Spleen (tissue), 11 donors: ENCODE data around the gene SLC35F3. TPM values are rescaled to one million over a fixed set of nuclear protein-coding genes. Genes with fewer than 3 reads are reported as not detected.

Source experiments
- DNase-seq: peaks from one replicate; pipeline ENCODE4 v3.0.0-alpha.2; 2020
- H3K27ac ChIP-seq, 8 donors: fragments of 200-600 bp; sonication (generic) in 7 of 8; 1 replicate in 4 of 8; 2 replicates in 4 of 8; pipeline versions ENCODE4 v1.5.0 to v1.8.0; 2016 to 2021; ENCODE audit warnings: inconsistent platforms in 4 of 8, mild to moderate bottlenecking in 4 of 8, moderate library complexity in 1 of 8
- H3K27me3 ChIP-seq, 7 donors: fragments of 200-600 bp; sonication (generic) in 6 of 7; replicated peaks in 1 of 7; 1 replicate in 4 of 7; 2 replicates in 3 of 7; pipeline versions ENCODE4 v1.5.0 to v1.8.0; 2016 to 2021; ENCODE audit warnings: inconsistent platforms in 3 of 7, mild to moderate bottlenecking in 1 of 7
- H3K36me3 ChIP-seq, 6 donors: fragments of 200-600 bp; sonication (generic) in 5 of 6; 1 replicate in 4 of 6; 2 replicates in 2 of 6; pipeline versions ENCODE4 v1.5.0 to v1.8.0; 2016 to 2021; ENCODE audit warnings: inconsistent platforms in 2 of 6
- H3K4me1 ChIP-seq, 6 donors: fragments of 200-600 bp; sonication (generic) in 5 of 6; 1 replicate in 3 of 6; 2 replicates in 3 of 6; pipeline versions ENCODE4 v1.5.0 to v1.8.0; 2016 to 2021; ENCODE audit warnings: inconsistent platforms in 3 of 6
- H3K4me3 ChIP-seq, 8 donors: fragments of 200-600 bp; sonication (generic) in 7 of 8; 1 replicate in 4 of 8; 2 replicates in 4 of 8; pipeline versions ENCODE4 v1.5.0 to v1.8.0; 2016 to 2021; ENCODE audit warnings: inconsistent platforms in 4 of 8, mild to moderate bottlenecking in 4 of 8, moderate library complexity in 2 of 8
- H3K9me3 ChIP-seq, 8 donors: fragments of 200-600 bp; sonication (generic) in 7 of 8; 1 replicate in 4 of 8; 2 replicates in 4 of 8; pipeline versions ENCODE4 v1.5.0 to v1.8.0; 2016 to 2021; ENCODE audit warnings: inconsistent platforms in 4 of 8
- CTCF ChIP-seq, 11 experiments: fragments of 200-600 bp in 7 of 11; fragments of 450-650 bp in 4 of 11; sonication (generic) in 4 of 11; IDR thresholded peaks in 8 of 11; conservative IDR thresholded peaks in 3 of 11; 1 replicate in 7 of 11; 2 replicates in 4 of 11; pipeline versions ENCODE4 v1.4.0 to v1.8.0; 2016 to 2021; ENCODE audit warnings: antibody characterized with exemption in 11 of 11, inconsistent platforms in 4 of 11, mild to moderate bottlenecking in 1 of 11
- POLR2A ChIP-seq, 3 donors: fragments of 450-650 bp; IDR thresholded peaks; one replicate each; pipeline ENCODE4 v1.5.1; 2017; ENCODE audit warnings: antibody characterized with exemption in 3 of 3, mild to moderate bottlenecking in 1 of 3
- POLR2AphosphoS5 ChIP-seq, 3 donors: sonication (generic); formaldehyde crosslinking; IDR thresholded peaks; one replicate each; pipeline ENCODE4 v1.5.1; 2017; ENCODE audit warnings: antibody characterized with exemption in 3 of 3
- WGBS, 5 donors: extraction: QIAGEN DNeasy Blood & Tissue Kit in 3 of 5; methylation state at CpG; one replicate each; pipeline versions ENCODE4 v1.1.5 to v1.1.7; 2013 to 2018; 5-methylcytosine and 5-hydroxymethylcytosine counted together
- intact Hi-C: fragments of 100-400 bp; cut with DNase I; formaldehyde crosslinking; loops from one replicate; pipeline ENCODE4 v1.15.0; 2023; ENCODE audit warnings: low total_unique reads
- polyA plus RNA-seq, 3 donors: library from polyadenylated mRNA; stranded (reverse); fragments of 200-250 nt; gene quantifications; one replicate each; pipeline ENCODE4 v1.2.1, GENCODE V29; 2013
- total RNA-seq, 7 donors: library from RNA; depleted of rRNA in 3 of 7; stranded (reverse); fragments of >200 nt in 3 of 7; fragmentation: NEBNext Ultra II Directional in 4 of 7; extraction: Animal tissue kit (Norgen Biotek cat#: 25700) in 4 of 7; gene quantifications; one replicate each; pipeline versions ENCODE4 v1.1.0 to v1.2.1, GENCODE V29; 2016 to 2021
- donor health status: healthy with polysubstance abuse.
- donor health status: DM: no; HTN: no; CAD: no; lungs with moderate emphysema.
- donor health status: DM: no; HTN: no; CAD: no.
- donor health status: Bipolar disorder and iron deficiency.
- donor health status: healthy.
- donor health status: DM: no; HTN: no; CAD: no.
- donor health status: DM: yes; HTN: yes; CAD: no.

The SLC35F3 gene
- total and polyA plus RNA-seq, 10 donors: 0.03 to 0.44 (median 0.11) TPM; not detected in 5

DNA sequence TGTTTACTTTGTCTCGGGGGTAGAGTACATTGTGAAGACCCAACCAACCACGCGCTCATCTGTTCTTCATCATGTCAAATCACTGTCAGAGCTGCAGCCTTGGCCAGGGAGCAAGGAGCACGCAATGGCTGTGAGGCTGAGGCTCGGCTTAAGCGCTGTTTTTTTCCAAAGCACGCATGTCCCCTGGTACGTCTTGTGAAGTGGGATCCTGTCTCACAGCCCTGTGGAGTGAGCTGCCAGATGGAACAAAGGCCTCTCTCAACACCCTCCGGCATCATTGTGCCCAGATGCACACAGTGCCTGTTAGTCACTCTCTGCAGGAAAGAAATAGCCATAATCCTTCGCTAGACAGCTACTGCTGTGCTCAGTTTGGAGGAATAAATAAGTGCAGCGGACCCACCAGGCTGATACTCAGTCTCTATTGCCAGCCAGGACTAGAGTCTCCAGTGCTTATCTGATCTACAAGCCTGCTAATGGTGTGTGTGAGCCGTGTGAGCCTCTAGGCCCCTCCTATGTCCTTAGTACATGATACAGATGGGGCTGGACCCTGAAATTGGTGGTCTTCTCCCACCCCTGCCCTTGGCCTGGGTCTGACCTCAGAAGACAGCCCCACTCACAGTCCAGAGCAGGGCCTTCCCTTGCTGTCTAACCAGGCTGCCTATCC, 377.5 kb downstream of the SLC35F3 start:
- intact Hi-C loops: no loop called here
- no peak overlapping the region for H3K27ac ChIP-seq
- no peaks in the 10 kb centered on the region for H3K9me3 ChIP-seq
- no peak for TF ChIP-seq CTCF (IDR thresholded peaks at IDR 0.05 in 8 of 11, conservative IDR thresholded peaks at IDR 0.05 in 3 of 11)
- no peaks in the 10 kb centered on the region for H3K27me3 ChIP-seq
- no peak overlapping the region for H3K4me3 ChIP-seq
- WGBS, 5 donors: 77 to 92% (median 83%) methylated on average over 10 to 12 of the region's 12 CpGs
- DNase-seq: no peak
- H3K36me3 ChIP-seq: no peaks in the 10 kb centered on the region
- H3K4me1 ChIP-seq: no peaks in the 10 kb centered on the region

DNA sequence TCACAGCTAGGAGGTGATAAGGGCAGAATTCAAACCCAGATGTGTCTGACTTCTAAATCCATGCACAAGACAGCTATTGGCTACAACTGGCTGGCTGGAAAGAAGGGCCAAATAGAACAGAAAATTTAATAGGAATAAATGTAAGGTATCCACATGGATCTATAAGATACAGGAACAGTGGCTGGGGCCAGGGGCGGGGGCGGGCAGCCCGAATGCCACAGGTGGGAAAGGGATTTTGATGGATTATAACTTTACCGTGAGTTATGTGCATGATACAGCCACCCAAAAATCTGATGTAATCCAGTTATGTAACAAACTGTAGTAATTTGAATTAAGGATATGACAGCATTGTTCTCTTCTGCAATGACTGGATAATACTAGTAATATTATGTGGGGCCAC, 381.7 kb downstream of the SLC35F3 start:
- peaks cover 0 to 5% (median 0%) of the 10 kb centered on the region in 7 donors for H3K27me3 ChIP-seq
- no peak for DNase-seq
- no peaks in the 10 kb centered on the region for H3K36me3 ChIP-seq
- TF ChIP-seq CTCF (IDR thresholded peaks at IDR 0.05 in 8 of 11, conservative IDR thresholded peaks at IDR 0.05 in 3 of 11) (no peak), POLR2AphosphoS5 (IDR thresholded peaks at IDR 0.05) (no peak), POLR2A (IDR thresholded peaks at IDR 0.05) (no peak)
- H3K4me1 ChIP-seq: no peaks in the 10 kb centered on the region
- H3K9me3 ChIP-seq: peaks cover 0 to 26% (median 16%) of the 10 kb centered on the region in 8 donors
- H3K4me3 ChIP-seq: no peak overlapping the region
- intact Hi-C loops: no loop called here
- WGBS, 5 donors: 82 to 94% (median 89%) methylated on average over 4 of the region's 4 CpGs
- no peak overlapping the region for H3K27ac ChIP-seq

DNA sequence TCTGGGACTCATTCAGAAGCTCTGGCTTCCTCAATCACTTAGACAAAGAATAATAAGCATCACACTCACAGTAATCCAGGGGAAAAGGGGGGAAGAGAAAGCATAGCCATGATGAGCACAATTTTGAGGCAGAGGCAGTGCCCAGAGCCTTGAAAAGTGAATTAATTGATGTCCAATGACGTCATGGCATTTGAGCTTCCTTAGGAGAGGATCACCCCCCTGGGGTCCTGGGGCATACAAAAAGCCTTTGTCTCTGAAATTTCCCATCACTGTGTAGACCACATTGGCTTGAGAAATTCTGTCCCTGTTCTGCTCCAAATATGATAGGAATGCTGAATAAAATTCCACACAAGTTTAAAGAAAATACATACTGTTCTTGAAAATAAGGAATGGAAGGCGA, 384.5 kb downstream of the SLC35F3 start:
- DNase-seq: no peak
- Histone ChIP-seq H3K4me3 (no peak overlapping the region), H3K27me3 (peaks cover 0 to 10% (median 0%) of the 10 kb centered on the region in 7 donors), H3K36me3 (no peaks in the 10 kb centered on the region), H3K27ac (no peak overlapping the region), H3K9me3 (peaks cover 0 to 26% (median 16%) of the 10 kb centered on the region in 8 donors), H3K4me1 (no peaks in the 10 kb centered on the region)
- intact Hi-C loops: no loop called here
- TF ChIP-seq CTCF (IDR thresholded peaks at IDR 0.05 in 8 of 11, conservative IDR thresholded peaks at IDR 0.05 in 3 of 11) (no peak), POLR2AphosphoS5 (IDR thresholded peaks at IDR 0.05) (no peak), POLR2A (IDR thresholded peaks at IDR 0.05) (no peak)
- WGBS, 5 donors: 76 to 88% (median 83%) methylated on average over 2 of the region's 2 CpGs

GRCh38 chr1:234289538-234290305, 385.2 kb downstream of the SLC35F3 start:
- DNase-seq: no peak
- 66 to 94% (median 79%) methylated on average over 2 of the region's 2 CpGs for WGBS, 5 donors
- Histone ChIP-seq H3K4me3 (no peak overlapping the region), H3K9me3 (peaks cover 0 to 26% (median 16%) of the 10 kb centered on the region in 8 donors), H3K36me3 (no peaks in the 10 kb centered on the region), H3K27me3 (peaks cover 0 to 16% (median 0%) of the 10 kb centered on the region in 7 donors), H3K4me1 (no peaks in the 10 kb centered on the region), H3K27ac (no peak overlapping the region)
- TF ChIP-seq CTCF (IDR thresholded peaks at IDR 0.05 in 8 of 11, conservative IDR thresholded peaks at IDR 0.05 in 3 of 11): no peak
- TF ChIP-seq POLR2A (IDR thresholded peaks at IDR 0.05): no peak
- TF ChIP-seq POLR2AphosphoS5 (IDR thresholded peaks at IDR 0.05): no peak
- intact Hi-C loops: no loop called here
